GM18498 (cell line): ENCODE results near the gene GDPGP1.
A peak's percentile ranks its signal among the peaks of the same experiment; 100 is the strongest.
"Not testable (repeated sequence)": the region's sequence is repeated elsewhere in the genome, so short reads cannot be mapped to it uniquely, and the experiment has no call there.

Experiments
- ATAC-seq: cut with Tn5 transposase; IDR thresholded peaks from one replicate; pipeline ENCODE4 v1.9.1; 2021; ENCODE audit warnings: mild to moderate bottlenecking, moderate library complexity; ENCODE audit not compliant: unreplicated experiment

GDPGP1 gene

GRCh38 chr15:90234096-90234988 lies at the start of gene GDPGP1:
Gene GDPGP1 (plus strand): TSS chr15:90234209. CDS start chr15:90240909, 6,700 bp downstream.
- ATAC-seq = no peak

- ATAC-seq = peak; percentile 84
Measured at GRCh38 chr15:90184786-90185704, 49.0 kb upstream of the GDPGP1 start.

- no peak for ATAC-seq
Measured at GRCh38 chr15:90187257-90187868, 46.6 kb upstream of the GDPGP1 start.

GRCh38 chr15:90188065-90188464 lies 45.9 kb upstream of the GDPGP1 start:
- ATAC-seq = not testable (repeated sequence)

- no peak for ATAC-seq
Measured at GRCh38 chr15:90188914-90189748, 44.9 kb upstream of the GDPGP1 start.

- ATAC-seq = no peak
Measured at GRCh38 chr15:90189781-90190467, 44.1 kb upstream of the GDPGP1 start.

GRCh38 chr15:90190606-90191343 lies 43.2 kb upstream of the GDPGP1 start:
- peak; percentile 60 for ATAC-seq

- peak; percentile 26 for ATAC-seq
Measured at GRCh38 chr15:90191344-90191687, 42.7 kb upstream of the GDPGP1 start.

- peak; percentile 80 for ATAC-seq
Measured at GRCh38 chr15:90191794-90192509, 42.1 kb upstream of the GDPGP1 start.

GRCh38 chr15:90192961-90193786 lies 40.8 kb upstream of the GDPGP1 start:
- ATAC-seq = no peak

- ATAC-seq = no peak
Measured at GRCh38 chr15:90194655-90195054, 39.4 kb upstream of the GDPGP1 start.

GRCh38 chr15:90200534-90201129 lies 33.4 kb upstream of the GDPGP1 start:
- no peak for ATAC-seq

GRCh38 chr15:90201130-90201943 lies 32.7 kb upstream of the GDPGP1 start, which contains the start of gene SEMA4B:
Gene SEMA4B (plus strand): TSS chr15:90201330. CDS start chr15:90201579, 249 bp downstream.
- peak; percentile 84 for ATAC-seq

- no peak for ATAC-seq
Measured at GRCh38 chr15:90201944-90202375, 32.0 kb upstream of the GDPGP1 start.

- no peak for ATAC-seq
Measured at GRCh38 chr15:90202929-90203328, 31.1 kb upstream of the GDPGP1 start.

- ATAC-seq = no peak
Measured at GRCh38 chr15:90203473-90203872, 30.5 kb upstream of the GDPGP1 start.
